HG02623 (cell line): ENCODE measurements around the gene UTF1.

Experiments used
- ATAC-seq: cut with Tn5 transposase; IDR thresholded peaks from one replicate; pipeline ENCODE4 v1.9.1; 2021; ENCODE audit warnings: moderate library complexity; ENCODE audit not compliant: unreplicated experiment

UTF1 gene

DNA sequence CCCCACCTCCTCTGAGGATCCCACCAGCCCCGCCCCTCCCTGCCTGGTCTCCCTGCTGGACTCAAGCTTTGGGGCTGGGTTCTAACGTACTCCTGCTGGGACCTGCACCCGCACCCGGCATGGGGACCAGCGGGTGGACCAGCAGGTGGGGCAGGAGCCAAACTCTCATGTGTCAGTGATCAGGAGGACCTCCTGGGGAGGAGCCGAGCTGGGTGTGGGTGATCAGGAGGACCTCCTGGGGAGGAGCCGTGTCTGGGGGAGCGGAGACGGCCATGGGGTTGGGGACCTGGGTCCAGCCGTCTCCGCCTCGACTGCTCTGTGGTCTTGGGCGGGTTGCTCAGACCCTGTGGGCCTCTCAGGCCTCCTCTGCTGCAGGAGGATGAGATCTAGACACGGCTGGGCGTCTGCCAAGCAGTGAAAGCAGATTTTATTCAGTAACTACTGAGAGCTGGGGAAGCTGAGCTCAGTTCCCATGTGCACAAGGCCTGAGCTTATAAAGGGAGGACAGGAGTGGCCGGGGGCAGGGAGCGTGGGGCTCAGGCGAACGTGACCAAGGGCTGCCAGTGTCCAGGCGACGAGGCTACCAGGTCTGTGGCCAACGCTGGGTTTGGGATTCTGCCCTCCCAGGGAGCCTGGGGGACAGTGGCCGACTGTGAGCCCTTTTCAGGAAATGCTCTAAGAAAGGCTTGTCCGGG, 33.6 kb upstream of the UTF1 start:
- ATAC-seq: no peak

- no peak for ATAC-seq
These were observed 32.9 kb upstream of the UTF1 start for GRCh38 chr10:133196936-133197758.

- no peak for ATAC-seq
These were observed 32.2 kb upstream of the UTF1 start for GRCh38 chr10:133197786-133198185.

- ATAC-seq: no peak
These were observed 31.8 kb upstream of the UTF1 start for GRCh38 chr10:133198206-133198605.

DNA sequence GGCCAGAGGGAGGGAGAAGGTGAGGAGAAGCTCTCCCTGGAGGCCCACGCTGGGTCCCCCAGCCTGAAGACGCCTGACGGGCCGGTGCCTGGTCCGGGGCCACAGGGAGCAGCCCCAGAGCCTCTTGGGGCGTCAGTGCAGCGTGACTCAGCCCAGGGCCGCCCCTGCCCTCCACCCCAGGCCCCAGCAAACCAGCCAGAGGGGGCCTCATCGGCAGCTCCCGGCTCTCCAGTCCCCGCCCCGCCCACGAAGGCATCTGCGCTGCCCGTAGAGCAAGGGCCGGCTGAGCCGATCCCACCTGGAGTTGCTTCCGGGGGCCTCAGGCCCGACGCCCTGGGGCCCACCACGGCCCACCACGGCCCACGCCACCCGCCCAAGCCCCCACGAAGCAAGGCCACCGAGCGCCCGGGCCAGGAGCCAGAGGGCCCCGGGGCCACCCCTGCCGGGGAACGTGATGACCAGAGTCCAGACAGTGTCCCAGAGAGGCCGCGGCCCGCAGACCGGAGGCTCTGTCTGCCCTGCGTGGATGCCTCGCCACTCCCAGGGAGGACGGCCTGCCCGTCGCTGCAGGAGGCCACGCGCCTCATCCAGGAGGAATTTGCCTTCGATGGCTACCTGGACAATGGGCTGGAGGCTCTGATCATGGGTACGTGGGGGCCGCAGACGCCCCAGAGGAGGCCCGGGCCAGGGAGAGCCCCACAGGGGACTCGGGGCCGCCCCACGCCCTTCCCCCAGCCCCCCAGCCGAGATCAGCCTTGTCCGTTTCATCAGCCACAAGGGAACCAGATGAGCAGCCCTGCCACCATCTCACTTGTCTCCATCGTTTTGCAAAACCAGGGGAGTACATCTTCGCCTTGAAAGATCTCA, 31.2 kb upstream of the UTF1 start:
- ATAC-seq: no peak

GRCh38 chr10:133199488-133199885, 30.5 kb upstream of the UTF1 start:
- no peak for ATAC-seq

DNA sequence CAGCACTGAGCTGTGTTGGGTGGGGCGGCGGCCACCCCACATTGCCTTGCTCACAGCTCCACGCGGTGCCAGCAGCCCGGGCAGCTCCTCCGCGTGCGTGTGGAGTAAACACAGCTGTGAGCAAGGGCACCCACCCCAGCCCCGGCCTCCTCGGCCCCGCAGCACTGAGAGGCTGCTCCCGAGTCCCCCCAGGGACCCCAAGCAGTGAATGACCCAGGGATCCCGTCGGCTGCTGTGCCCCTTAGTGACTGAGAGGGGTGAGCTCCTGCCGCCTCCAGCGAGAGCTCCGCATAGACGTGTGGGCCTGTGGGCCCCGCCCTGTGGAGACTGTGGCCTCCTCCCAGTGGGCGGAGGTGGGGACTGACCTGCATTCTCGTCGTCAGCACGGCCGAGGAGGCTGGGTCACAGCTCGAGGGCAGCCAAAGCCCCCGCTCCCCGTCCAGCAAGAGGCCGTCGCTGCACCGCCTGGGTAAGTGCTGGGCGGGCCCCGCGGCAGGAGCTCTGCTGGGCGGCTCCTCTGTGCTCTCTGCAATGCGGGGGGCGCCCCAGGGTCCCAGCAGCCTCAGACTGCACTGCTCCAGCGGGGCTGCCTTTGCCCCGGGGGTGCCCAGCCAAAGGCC, 29.9 kb upstream of the UTF1 start:
- no peak for ATAC-seq

DNA sequence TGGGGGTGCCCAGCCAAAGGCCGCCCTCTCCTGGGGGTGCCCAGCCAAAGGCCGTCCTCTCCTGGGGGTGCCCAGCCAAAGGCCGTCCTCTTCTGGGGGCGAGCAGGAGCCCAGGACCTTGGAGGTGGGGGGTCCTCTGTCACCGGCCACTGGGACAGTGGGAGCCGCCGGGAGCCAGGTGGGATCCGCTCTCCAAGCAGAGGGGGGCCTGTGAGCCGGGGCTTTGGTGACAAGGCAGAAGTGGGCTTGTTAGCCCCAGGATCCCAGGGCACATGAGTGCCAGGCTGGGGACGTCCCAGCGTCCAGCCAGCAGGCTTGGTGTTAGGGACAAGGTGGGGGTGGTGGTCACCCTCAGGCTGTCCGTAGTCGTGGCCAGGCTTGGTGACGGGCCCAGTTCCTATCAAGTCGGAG, 29.4 kb upstream of the UTF1 start:
- ATAC-seq: no peak

DNA sequence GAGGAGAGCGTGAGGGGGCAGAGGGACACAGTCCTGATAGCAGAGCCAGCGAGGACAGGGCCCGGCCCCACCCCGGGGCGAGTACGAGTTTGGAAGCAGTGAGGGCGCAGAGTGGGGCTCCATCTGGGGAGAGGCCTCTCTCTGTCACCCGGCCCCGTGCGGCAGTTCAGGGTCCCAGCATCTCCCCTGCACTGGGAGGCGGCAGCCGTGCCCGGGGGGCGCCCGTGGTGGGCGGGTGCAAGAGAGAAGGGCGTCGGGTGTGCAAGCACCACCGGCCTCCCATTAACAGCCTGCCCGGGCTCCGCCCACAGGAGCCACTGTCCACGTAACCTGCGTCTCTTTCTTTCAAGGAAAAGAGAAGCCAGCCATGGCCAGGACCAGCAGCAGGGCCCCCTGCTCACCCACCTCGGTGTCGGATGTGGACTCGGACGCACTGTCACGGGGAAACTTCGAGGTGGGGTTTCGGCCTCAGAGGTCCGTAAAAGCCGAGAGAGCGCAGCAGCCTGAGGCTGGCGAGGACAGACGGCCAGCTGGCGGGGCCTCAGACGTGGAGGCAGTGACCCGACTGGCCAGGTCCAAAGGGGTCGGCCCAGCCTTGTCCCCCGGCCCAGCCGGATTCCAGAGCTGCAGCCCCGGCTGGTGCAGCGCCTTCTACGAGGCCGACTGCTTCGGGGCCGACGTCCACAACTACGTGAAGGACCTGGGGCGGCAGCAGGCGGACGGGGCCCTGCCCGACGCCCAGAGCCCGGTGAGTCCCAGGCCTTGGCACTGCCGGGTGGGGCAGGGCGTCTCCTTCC, 28.7 kb upstream of the UTF1 start:
- ATAC-seq: no peak

GRCh38 chr10:133201948-133202725, 27.9 kb upstream of the UTF1 start:
- no peak for ATAC-seq

GRCh38 chr10:133202778-133203651, 27.0 kb upstream of the UTF1 start:
- no peak for ATAC-seq

DNA sequence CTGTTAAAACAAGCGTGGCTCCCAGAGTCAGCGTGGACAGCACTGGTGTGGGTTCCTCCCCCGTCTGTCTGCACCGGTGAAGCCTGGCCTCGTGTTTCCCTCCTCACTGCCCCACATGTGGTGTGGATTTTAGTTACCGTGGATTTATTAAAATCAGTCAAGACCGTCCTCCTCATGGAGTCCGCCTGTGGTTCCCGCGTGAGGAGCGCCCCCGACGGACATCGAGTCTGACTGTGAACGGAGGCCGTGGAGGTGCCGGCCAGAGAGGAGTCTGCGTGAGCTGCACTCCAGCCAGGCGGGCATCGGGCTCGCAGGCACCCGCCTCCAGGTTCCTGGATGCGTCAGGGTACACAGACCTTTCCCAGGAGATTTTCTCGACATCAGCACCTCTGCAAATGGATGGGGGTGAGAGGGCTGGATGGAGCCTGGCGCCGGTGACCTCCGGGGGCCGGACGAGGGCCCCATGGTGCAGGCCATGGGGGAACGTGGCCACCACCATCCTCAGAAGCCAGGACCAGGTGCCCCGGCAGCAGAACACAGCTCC, 26.3 kb upstream of the UTF1 start:
- ATAC-seq: no peak

DNA sequence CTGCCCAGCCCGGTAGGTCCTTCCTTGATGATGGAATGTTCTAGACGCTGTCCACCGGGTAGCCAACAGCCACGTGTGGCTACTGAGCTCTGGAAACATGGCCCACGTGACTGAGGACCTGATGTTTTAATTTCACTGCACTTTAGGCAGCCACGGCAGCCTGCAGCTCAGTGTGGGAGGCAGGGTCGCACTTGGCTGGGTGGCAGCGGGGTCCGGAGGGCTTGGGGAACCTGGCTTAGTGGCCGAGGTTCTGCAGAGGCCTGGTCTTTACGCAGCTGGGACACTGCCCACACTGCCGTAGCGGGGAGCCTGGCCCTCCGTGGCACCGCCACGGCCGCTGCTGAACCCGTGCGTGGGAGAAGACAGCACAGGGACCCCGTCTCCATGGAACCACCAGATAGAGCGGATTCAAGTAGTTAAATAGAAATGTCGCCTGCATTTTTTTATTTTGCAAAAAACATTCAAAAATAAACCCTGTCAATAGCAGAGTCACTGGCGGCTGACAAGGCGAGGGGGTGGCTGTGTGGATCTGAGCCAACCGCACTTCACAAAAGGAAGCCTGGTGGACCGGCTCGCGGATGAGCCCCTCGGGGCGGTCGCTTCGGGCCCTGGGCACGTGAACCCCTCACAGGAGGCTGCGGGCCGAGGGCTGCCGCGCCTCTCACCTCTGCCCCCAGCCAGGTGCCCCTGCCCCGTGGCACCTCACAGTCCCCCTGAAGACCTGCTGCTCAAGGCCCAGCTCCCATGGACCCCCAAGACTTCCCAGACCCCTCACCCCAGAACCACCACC, 25.6 kb upstream of the UTF1 start:
- no peak for ATAC-seq

DNA sequence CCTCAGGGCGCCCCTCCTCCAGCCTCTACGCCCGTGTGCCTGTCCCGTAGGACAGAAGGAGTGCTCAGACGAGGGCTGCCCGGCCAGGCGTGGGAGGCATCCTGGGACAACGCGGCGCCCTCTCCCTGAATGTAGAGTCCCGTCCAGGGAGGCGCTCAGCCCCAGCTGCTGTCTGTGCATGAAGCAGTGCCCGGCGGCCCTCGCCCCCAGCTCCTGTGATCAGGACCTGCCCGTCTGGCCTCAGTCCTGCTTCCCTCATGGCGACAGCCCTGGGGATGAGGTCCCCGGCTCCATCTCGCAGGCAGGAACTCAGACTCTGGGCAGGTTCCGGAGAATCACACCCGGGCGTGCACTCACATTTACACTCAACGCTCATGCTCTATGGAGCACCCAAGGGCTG, 24.9 kb upstream of the UTF1 start:
- ATAC-seq: no peak

- no peak for ATAC-seq
These were observed 23.5 kb upstream of the UTF1 start for GRCh38 chr10:133206356-133207040.

- ATAC-seq: no peak
These were observed 22.9 kb upstream of the UTF1 start for GRCh38 chr10:133207041-133207600.

GRCh38 chr10:133207627-133208026, 22.4 kb upstream of the UTF1 start:
- no peak for ATAC-seq
